HepG2 (cell line): ENCODE measurements around the gene DNAJC5. TPM values are rescaled to one million over a fixed set of nuclear protein-coding genes. Genes with fewer than 3 reads are reported as not detected.
A peak's percentile ranks its signal among the peaks of the same experiment; 100 is the strongest.

Source experiments
- IKZF4 ChIP-seq: sonication (generic); formaldehyde crosslinking; IDR thresholded peaks from 2 replicates; pipeline ENCODE4 v1.5.1; 2020; ENCODE audit warnings: borderline replicate concordance, mild to moderate bottlenecking, low read depth, missing genetic modification reagents; ENCODE audit errors: not compliant biosample characterization
- KAT2B ChIP-seq: fragments of 150-350 bp; IDR thresholded peaks from 2 replicates; pipeline ENCODE4 v1.6.1; 2014; ENCODE audit warnings: low read depth, low read length, borderline replicate concordance
- KDM2A ChIP-seq: sonication (generic); formaldehyde crosslinking; IDR thresholded peaks from 2 replicates; pipeline ENCODE4 v1.4.0; 2020; ENCODE audit warnings: low read depth, missing genetic modification reagents, borderline replicate concordance
- MAF1 ChIP-seq: sonication (generic); formaldehyde crosslinking; IDR thresholded peaks from 2 replicates; pipeline ENCODE4 v1.5.0; 2020; ENCODE audit warnings: missing genetic modification reagents, borderline replicate concordance
- MIER2 ChIP-seq: IDR thresholded peaks from 2 replicates; pipeline ENCODE4 v1.6.1; 2016; ENCODE audit warnings: missing biosample characterization, missing genetic modification reagents
- PLRG1 ChIP-seq: fragments of 450-650 bp; conservative IDR thresholded peaks from 2 replicates; pipeline ENCODE4 v1.6.1; 2016
- THYN1 ChIP-seq: sonication (generic); formaldehyde crosslinking; IDR thresholded peaks from 2 replicates; pipeline ENCODE4 v1.8.1; 2023; ENCODE audit warnings: low read depth, mild to moderate bottlenecking, moderate library complexity, missing genetic modification reagents, borderline replicate concordance
- ZNF605 ChIP-seq: sonication (generic); formaldehyde crosslinking; IDR thresholded peaks from 2 replicates; pipeline ENCODE4 v1.8.0; 2022; ENCODE audit warnings: mild to moderate bottlenecking, missing genetic modification reagents
- polyA plus RNA-seq, 8 experiments: library from polyadenylated mRNA; depleted of rRNA in 3 of 8; stranded (reverse) in 7 of 8; unstranded in 1 of 8; fragments of >200 nt; fragmentation: Illumina TruSeq in 4 of 8; extraction: Trizol in 4 of 8; gene quantifications; 2 replicates each; pipeline versions ENCODE4 v1.2.1 to v1.2.3, GENCODE V29; 2011 to 2016; ENCODE audit warnings: low read depth in 4 of 8, missing spikeins in 1 of 8, mixed read lengths in 1 of 8; ENCODE audit not compliant: insufficient read depth in 1 of 8
- total RNA-seq, 5 experiments: library from RNA; depleted of rRNA; stranded (reverse); fragments of >200 nt; fragmentation: Illumina TruSeq; extraction: Trizol; gene quantifications; 2 replicates each; pipeline ENCODE4 v1.2.3, GENCODE V29; 2016; ENCODE audit warnings: low read depth in 1 of 5
- TF ChIP-seq, protein P1 (sequence below): sonication (generic); formaldehyde crosslinking; IDR thresholded peaks from 2 replicates; pipeline ENCODE4 v1.5.1; 2020; ENCODE audit warnings: missing genetic modification reagents, mild to moderate bottlenecking, borderline replicate concordance
- TF ChIP-seq, protein P2 (sequence below): sonication (generic); formaldehyde crosslinking; IDR thresholded peaks from 2 replicates; pipeline ENCODE4 v1.9.0; 2021; ENCODE audit warnings: mild to moderate bottlenecking, missing genetic modification reagents
- TF ChIP-seq, protein P3 (sequence below): sonication (generic); formaldehyde crosslinking; IDR thresholded peaks from 2 replicates; pipeline ENCODE4 v1.4.0; 2020; ENCODE audit warnings: missing genetic modification reagents, borderline replicate concordance
- TF ChIP-seq, protein P4 (sequence below): sonication (generic); formaldehyde crosslinking; IDR thresholded peaks from 2 replicates; pipeline ENCODE4 v1.5.1; 2020; ENCODE audit warnings: mild to moderate bottlenecking, missing genetic modification reagents

The DNAJC5 gene
- total and polyA plus RNA-seq, 2 of the 13 experiments (the other 11 are each of a cell fraction or from before 2014, with no cell fraction given) = 42.8 to 64.5 TPM

DNA sequence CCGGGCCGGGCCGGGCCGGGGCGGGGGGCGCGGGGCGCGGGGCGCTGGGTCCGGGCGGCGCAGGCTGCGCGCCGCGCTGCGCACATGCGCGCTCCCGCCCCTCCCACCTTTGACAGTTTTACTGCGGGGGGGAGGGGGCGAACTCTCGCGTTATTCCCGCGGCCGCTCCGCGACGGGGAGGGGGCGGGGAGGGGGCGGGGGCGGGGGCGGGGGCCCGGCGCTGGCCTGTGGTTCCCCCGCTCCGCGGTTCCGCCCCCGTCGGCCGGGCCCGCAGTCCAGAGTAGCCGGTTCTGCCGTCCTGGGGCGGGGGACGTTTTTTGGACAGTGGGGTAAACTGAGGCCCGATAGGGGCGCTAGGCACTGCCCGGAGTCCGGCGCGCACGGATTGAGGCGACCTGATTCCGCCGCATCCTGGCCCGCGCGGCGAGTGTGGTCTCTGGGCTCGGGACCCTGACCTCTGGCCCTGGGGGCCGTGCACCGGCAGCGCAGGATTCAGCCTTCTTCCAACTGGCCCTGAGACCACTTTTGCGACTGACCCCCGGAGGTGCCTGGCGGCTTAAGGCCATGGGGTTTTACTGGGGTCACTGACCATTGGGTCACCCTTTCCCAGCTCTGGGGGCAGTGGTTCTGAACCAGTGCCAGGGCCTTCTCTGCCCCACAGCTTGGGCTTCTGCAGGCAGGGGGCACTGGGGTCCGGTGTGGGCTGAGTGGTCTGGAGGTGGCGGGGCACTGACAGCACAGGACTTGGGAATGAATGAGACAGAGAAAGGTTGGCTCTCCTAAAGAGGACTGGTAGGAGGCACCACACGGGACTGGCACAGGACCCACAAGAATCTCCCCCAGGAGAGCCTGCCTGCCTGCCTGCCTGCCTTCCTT, 75.2 kb downstream of the DNAJC5 start, which contains the start of gene ZNF512B (continued):
- TF ChIP-seq, protein P1, sequence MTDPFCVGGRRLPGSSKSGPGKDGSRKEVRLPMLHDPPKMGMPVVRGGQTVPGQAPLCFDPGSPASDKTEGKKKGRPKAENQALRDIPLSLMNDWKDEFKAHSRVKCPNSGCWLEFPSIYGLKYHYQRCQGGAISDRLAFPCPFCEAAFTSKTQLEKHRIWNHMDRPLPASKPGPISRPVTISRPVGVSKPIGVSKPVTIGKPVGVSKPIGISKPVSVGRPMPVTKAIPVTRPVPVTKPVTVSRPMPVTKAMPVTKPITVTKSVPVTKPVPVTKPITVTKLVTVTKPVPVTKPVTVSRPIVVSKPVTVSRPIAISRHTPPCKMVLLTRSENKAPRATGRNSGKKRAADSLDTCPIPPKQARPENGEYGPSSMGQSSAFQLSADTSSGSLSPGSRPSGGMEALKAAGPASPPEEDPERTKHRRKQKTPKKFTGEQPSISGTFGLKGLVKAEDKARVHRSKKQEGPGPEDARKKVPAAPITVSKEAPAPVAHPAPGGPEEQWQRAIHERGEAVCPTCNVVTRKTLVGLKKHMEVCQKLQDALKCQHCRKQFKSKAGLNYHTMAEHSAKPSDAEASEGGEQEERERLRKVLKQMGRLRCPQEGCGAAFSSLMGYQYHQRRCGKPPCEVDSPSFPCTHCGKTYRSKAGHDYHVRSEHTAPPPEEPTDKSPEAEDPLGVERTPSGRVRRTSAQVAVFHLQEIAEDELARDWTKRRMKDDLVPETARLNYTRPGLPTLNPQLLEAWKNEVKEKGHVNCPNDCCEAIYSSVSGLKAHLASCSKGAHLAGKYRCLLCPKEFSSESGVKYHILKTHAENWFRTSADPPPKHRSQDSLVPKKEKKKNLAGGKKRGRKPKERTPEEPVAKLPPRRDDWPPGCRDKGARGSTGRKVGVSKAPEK = 0 out of 2 replicates have a peak, but pooled peaks have one; percentile 46
- no peak for TF ChIP-seq MIER2 (CRISPR knock-in tag)
- peak; percentile 60 for TF ChIP-seq IKZF4 (CRISPR knock-in tag)
- TF ChIP-seq PLRG1 = no peak
- peak; percentile 78; the same call in 1 of the 2 replicates for TF ChIP-seq KDM2A (CRISPR knock-in tag)
- no peak for TF ChIP-seq THYN1
- TF ChIP-seq, protein P2, sequence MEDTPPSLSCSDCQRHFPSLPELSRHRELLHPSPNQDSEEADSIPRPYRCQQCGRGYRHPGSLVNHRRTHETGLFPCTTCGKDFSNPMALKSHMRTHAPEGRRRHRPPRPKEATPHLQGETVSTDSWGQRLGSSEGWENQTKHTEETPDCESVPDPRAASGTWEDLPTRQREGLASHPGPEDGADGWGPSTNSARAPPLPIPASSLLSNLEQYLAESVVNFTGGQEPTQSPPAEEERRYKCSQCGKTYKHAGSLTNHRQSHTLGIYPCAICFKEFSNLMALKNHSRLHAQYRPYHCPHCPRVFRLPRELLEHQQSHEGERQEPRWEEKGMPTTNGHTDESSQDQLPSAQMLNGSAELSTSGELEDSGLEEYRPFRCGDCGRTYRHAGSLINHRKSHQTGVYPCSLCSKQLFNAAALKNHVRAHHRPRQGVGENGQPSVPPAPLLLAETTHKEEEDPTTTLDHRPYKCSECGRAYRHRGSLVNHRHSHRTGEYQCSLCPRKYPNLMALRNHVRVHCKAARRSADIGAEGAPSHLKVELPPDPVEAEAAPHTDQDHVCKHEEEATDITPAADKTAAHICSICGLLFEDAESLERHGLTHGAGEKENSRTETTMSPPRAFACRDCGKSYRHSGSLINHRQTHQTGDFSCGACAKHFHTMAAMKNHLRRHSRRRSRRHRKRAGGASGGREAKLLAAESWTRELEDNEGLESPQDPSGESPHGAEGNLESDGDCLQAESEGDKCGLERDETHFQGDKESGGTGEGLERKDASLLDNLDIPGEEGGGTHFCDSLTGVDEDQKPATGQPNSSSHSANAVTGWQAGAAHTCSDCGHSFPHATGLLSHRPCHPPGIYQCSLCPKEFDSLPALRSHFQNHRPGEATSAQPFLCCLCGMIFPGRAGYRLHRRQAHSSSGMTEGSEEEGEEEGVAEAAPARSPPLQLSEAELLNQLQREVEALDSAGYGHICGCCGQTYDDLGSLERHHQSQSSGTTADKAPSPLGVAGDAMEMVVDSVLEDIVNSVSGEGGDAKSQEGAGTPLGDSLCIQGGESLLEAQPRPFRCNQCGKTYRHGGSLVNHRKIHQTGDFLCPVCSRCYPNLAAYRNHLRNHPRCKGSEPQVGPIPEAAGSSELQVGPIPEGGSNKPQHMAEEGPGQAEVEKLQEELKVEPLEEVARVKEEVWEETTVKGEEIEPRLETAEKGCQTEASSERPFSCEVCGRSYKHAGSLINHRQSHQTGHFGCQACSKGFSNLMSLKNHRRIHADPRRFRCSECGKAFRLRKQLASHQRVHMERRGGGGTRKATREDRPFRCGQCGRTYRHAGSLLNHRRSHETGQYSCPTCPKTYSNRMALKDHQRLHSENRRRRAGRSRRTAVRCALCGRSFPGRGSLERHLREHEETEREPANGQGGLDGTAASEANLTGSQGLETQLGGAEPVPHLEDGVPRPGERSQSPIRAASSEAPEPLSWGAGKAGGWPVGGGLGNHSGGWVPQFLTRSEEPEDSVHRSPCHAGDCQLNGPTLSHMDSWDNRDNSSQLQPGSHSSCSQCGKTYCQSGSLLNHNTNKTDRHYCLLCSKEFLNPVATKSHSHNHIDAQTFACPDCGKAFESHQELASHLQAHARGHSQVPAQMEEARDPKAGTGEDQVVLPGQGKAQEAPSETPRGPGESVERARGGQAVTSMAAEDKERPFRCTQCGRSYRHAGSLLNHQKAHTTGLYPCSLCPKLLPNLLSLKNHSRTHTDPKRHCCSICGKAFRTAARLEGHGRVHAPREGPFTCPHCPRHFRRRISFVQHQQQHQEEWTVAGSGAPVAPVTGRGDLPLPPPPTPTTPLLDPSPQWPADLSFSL (CRISPR knock-in tag) = 0 out of 2 replicates have a peak, but pooled peaks have one; percentile 26
- TF ChIP-seq, protein P3, sequence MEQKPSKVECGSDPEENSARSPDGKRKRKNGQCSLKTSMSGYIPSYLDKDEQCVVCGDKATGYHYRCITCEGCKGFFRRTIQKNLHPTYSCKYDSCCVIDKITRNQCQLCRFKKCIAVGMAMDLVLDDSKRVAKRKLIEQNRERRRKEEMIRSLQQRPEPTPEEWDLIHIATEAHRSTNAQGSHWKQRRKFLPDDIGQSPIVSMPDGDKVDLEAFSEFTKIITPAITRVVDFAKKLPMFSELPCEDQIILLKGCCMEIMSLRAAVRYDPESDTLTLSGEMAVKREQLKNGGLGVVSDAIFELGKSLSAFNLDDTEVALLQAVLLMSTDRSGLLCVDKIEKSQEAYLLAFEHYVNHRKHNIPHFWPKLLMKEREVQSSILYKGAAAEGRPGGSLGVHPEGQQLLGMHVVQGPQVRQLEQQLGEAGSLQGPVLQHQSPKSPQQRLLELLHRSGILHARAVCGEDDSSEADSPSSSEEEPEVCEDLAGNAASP = peak; percentile 13; the same call in 1 of the 2 replicates
- TF ChIP-seq MAF1 (CRISPR knock-in tag) = peak; percentile 1; the same call in 1 of the 2 replicates
- TF ChIP-seq ZNF605 = no peak
- TF ChIP-seq KAT2B = no peak
- TF ChIP-seq, protein P4, sequence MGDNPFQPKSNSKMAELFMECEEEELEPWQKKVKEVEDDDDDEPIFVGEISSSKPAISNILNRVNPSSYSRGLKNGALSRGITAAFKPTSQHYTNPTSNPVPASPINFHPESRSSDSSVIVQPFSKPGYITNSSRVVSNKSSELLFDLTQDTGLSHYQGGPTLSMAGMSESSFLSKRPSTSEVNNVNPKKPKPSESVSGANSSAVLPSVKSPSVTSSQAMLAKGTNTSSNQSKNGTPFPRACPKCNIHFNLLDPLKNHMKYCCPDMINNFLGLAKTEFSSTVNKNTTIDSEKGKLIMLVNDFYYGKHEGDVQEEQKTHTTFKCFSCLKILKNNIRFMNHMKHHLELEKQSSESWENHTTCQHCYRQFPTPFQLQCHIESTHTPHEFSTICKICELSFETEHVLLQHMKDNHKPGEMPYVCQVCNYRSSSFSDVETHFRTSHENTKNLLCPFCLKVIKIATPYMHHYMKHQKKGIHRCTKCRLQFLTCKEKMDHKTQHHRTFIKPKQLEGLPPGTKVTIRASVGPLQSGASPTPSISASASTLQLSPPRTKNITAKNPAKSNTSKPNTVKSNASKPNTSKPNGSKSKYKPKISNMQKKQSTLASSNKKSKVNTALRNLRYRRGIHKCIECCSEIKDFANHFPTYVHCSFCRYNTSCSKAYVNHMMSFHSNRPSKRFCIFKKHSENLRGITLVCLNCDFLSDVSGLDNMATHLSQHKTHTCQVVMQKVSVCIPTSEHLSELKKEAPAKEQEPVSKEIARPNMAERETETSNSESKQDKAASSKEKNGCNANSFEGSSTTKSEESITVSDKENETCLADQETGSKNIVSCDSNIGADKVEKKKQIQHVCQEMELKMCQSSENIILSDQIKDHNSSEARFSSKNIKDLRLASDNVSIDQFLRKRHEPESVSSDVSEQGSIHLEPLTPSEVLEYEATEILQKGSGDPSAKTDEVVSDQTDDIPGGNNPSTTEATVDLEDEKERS (CRISPR knock-in tag) = no peak
